Measurements from ENCODE around the gene UBB. TPM values are rescaled to one million over a fixed set of nuclear protein-coding genes. Genes with fewer than 3 reads are reported as not detected.

Gene UBB
- total RNA-seq, 1 donor from 2014 or later, result 820 TPM

DNA sequence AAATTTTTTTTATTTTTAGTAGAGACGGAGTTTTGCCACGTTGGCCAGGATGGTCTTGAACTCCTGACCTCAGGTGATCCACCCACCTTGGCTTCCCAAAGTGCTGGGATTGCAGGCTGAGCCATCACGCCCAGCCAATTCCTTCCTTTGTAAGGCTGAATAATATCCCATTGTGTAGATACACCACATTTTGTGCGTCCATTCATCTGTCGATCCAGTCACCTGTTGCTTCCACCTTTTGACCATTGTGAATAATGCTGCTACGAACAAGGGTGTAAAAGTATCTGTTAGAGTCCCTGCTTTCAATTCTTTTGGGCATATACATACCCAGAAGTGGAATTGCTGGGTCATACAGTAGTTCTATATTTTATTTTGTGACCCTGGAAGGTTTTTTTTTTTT is 49.8 kb downstream of the UBB start:
- no peak overlapping the region for H3K4me3 ChIP-seq (ENCODE audit: low read depth, low read length)
- TF ChIP-seq, protein P1, sequence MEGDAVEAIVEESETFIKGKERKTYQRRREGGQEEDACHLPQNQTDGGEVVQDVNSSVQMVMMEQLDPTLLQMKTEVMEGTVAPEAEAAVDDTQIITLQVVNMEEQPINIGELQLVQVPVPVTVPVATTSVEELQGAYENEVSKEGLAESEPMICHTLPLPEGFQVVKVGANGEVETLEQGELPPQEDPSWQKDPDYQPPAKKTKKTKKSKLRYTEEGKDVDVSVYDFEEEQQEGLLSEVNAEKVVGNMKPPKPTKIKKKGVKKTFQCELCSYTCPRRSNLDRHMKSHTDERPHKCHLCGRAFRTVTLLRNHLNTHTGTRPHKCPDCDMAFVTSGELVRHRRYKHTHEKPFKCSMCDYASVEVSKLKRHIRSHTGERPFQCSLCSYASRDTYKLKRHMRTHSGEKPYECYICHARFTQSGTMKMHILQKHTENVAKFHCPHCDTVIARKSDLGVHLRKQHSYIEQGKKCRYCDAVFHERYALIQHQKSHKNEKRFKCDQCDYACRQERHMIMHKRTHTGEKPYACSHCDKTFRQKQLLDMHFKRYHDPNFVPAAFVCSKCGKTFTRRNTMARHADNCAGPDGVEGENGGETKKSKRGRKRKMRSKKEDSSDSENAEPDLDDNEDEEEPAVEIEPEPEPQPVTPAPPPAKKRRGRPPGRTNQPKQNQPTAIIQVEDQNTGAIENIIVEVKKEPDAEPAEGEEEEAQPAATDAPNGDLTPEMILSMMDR (IDR thresholded peaks at IDR 0.05; ENCODE audit: insufficient read depth, low read length, poor library complexity, severe bottlenecking), result no peak
- DNase-seq (ENCODE audit: low read depth), result no peak

DNA sequence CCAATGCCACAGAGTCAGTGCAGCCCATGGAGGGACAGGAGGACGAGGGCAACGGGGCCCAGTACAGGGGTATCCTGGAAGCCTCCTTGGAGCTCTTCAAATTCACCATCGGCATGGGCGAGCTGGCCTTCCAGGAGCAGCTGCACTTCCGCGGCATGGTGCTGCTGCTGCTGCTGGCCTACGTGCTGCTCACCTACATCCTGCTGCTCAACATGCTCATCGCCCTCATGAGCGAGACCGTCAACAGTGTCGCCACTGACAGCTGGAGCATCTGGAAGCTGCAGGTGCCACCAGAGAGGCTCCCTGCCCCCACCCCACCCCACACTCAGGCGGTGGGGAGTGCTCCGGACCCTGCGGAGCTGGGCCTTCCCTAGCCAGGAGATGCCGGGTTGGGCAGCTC is 51.1 kb downstream of the UBB start:
- no peaks in the 10 kb centered on the region for H3K27me3 ChIP-seq (ENCODE audit: control insufficient read depth, insufficient read depth, low read length)
- H3K4me3 ChIP-seq (ENCODE audit: low read depth, low read length), result no peak overlapping the region
- TF ChIP-seq, protein P1 (IDR thresholded peaks at IDR 0.05; ENCODE audit: insufficient read depth, low read length, poor library complexity, severe bottlenecking), result no peak
- no peak for DNase-seq (ENCODE audit: low read depth)
- H3K36me3 ChIP-seq (ENCODE audit: control insufficient read depth, insufficient read depth, low read length), result no peaks in the 10 kb centered on the region

More for the DNA sequence above, 49.8 kb downstream of the UBB start:
- peaks cover 3% of the 10 kb centered on the region for H3K27me3 ChIP-seq (ENCODE audit: control insufficient read depth, insufficient read depth, low read length)
- H3K36me3 ChIP-seq (ENCODE audit: control insufficient read depth, insufficient read depth, low read length), result no peaks in the 10 kb centered on the region

Other genes with a start within 250 kb of the UBB start
- 79.3 and 95.1 TPM in 2 replicates for gene NCOR1, start 165.6 kb upstream of the UBB start, total RNA-seq
- gene PIGL, start 163.9 kb upstream of the UBB start, total RNA-seq, result 31.8 and 53.0 TPM in 2 replicates
- 42.6 and 68.4 TPM in 2 replicates for gene CENPV, start 27.6 kb upstream of the UBB start, total RNA-seq
- 2.6 and 3.8 TPM in 2 replicates for gene TRPV2, start 34.5 kb downstream of the UBB start, total RNA-seq
- gene LRRC75A, start 111.1 kb downstream of the UBB start, total RNA-seq, result 2.1 and 4.5 TPM in 2 replicates
- 3.4 and 12.4 TPM in 2 replicates for gene ZNF287, start 188.1 kb downstream of the UBB start, total RNA-seq